Osteocyte (in vitro differentiated cells): ENCODE data around the gene CTNNAL1. TPM values are rescaled to one million over a fixed set of nuclear protein-coding genes. Genes with fewer than 3 reads are reported as not detected.
A peak's percentile ranks its signal among the peaks of the same experiment; 100 is the strongest.

ENCODE experiments used
- DNase-seq: peaks from one replicate; pipeline ENCODE4 v3.0.0; 2021; ENCODE audit warnings: mixed read lengths; ENCODE audit not compliant: unreplicated experiment; ENCODE audit errors: extremely low spot score
- H3K27ac Mint-ChIP-seq: one replicate; pipeline ENCODE4 v1.8.0; 2021; ENCODE audit warnings: mild to moderate bottlenecking, mixed read lengths; ENCODE audit not compliant: unreplicated experiment
- H3K27me3 Mint-ChIP-seq: one replicate; pipeline ENCODE4 v1.8.0; 2021; ENCODE audit warnings: mixed read lengths; ENCODE audit not compliant: unreplicated experiment
- H3K36me3 Mint-ChIP-seq: one replicate; pipeline ENCODE4 v1.8.0; 2021; ENCODE audit warnings: mixed read lengths; ENCODE audit not compliant: unreplicated experiment
- H3K4me1 Mint-ChIP-seq: one replicate; pipeline ENCODE4 v1.8.0; 2021; ENCODE audit warnings: mixed read lengths; ENCODE audit not compliant: unreplicated experiment
- H3K4me3 Mint-ChIP-seq: one replicate; pipeline ENCODE4 v1.8.0; 2021; ENCODE audit warnings: mild to moderate bottlenecking, moderate library complexity, mixed read lengths; ENCODE audit not compliant: unreplicated experiment
- H3K9me3 Mint-ChIP-seq: one replicate; pipeline ENCODE4 v1.8.0; 2021; ENCODE audit warnings: mixed read lengths; ENCODE audit not compliant: unreplicated experiment
- total RNA-seq: library from RNA; stranded (reverse); gene quantifications from 2 replicates; pipeline ENCODE4 v1.2.1, GENCODE V29; 2021
- TF ChIP-seq, protein P1 (sequence below): fragments of 200-600 bp; sonication (generic); IDR thresholded peaks from 2 replicates; pipeline ENCODE4 v1.5.0; 2021; ENCODE audit warnings: antibody characterized with exemption, mild to moderate bottlenecking, moderate library complexity

CTNNAL1 gene
- total RNA-seq, 1 donor from 2014 or later: 55.4 TPM

DNA sequence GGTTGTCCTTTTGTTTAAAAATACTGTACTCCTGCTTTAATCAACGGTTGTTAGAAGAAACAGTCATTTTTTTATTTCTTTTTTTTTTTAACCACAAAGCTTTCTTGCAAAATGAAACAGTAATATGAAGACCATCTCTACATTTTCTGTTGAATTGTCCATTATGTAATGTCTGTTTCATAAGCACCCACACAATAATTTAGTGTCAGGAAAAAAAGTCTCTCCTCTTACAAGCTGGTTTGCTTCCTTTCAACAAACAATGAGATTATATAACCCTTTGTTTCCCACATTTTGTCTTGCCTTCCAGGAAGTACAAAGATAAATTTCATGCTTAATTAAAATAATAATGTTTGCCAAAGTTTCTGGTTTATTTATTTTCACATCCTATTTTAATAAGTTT lies 16.7 kb downstream of the CTNNAL1 start:
- Mint-ChIP-seq H3K4me1 (peaks cover 8% of the 10 kb centered on the region), H3K9me3 (peaks cover 5% of the 10 kb centered on the region), H3K36me3 (peaks cover 42% of the 10 kb centered on the region), H3K27ac (no peak overlapping the region), H3K27me3 (no peaks in the 10 kb centered on the region), H3K4me3 (no peak overlapping the region)
- no peak for DNase-seq
- TF ChIP-seq, protein P1, sequence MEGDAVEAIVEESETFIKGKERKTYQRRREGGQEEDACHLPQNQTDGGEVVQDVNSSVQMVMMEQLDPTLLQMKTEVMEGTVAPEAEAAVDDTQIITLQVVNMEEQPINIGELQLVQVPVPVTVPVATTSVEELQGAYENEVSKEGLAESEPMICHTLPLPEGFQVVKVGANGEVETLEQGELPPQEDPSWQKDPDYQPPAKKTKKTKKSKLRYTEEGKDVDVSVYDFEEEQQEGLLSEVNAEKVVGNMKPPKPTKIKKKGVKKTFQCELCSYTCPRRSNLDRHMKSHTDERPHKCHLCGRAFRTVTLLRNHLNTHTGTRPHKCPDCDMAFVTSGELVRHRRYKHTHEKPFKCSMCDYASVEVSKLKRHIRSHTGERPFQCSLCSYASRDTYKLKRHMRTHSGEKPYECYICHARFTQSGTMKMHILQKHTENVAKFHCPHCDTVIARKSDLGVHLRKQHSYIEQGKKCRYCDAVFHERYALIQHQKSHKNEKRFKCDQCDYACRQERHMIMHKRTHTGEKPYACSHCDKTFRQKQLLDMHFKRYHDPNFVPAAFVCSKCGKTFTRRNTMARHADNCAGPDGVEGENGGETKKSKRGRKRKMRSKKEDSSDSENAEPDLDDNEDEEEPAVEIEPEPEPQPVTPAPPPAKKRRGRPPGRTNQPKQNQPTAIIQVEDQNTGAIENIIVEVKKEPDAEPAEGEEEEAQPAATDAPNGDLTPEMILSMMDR: no peak

DNA sequence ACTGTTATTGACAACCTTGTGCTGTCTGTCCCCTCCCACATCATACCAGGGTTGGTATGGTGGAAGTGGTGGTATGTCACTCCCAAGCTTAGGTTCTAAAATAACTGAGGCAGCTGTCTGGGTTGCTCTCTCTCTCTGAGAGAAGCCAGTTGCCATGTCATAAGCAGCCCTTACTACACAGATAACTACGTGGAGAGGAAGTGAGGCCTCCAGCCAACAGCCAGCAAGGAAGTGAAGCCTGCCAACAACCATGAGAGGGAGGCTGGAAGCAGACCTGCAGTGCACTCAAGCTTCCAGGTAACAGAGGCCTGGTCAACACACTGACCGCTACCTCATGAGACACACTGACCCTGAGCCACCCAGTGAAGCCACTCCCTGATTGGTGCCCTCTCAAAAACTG lies 18.6 kb downstream of the CTNNAL1 start:
- TF ChIP-seq, protein P1: no peak
- H3K27me3 Mint-ChIP-seq: no peaks in the 10 kb centered on the region
- H3K4me3 Mint-ChIP-seq: no peak overlapping the region
- peaks cover 52% of the 10 kb centered on the region for H3K36me3 Mint-ChIP-seq
- H3K4me1 Mint-ChIP-seq: no peaks in the 10 kb centered on the region
- no peaks in the 10 kb centered on the region for H3K9me3 Mint-ChIP-seq
- DNase-seq: no peak
- no peak overlapping the region for H3K27ac Mint-ChIP-seq

DNA sequence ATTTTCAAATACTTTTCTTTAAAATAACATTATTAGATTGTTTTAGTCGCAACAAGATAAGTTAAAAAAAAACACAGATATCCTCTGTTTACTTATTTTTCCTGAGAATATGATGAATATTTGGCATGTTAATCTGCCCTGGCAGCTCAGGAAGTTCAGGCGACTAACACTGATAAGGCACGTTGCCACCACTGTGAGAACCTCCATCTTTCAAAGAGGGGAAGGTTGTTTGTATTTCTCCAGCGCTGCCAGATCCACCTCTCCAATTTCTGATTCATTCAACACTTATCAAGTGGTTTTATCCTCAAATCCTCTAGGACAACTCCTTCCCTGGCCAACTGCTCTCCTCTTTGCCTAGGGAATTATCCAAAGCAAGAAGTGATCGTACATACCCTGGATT lies 21.8 kb downstream of the CTNNAL1 start:
- Mint-ChIP-seq H3K36me3 (peaks cover 50% of the 10 kb centered on the region), H3K27ac (no peak overlapping the region), H3K4me3 (no peak overlapping the region), H3K27me3 (no peaks in the 10 kb centered on the region), H3K9me3 (no peaks in the 10 kb centered on the region), H3K4me1 (no peaks in the 10 kb centered on the region)
- TF ChIP-seq, protein P1: no peak
- no peak for DNase-seq

DNA sequence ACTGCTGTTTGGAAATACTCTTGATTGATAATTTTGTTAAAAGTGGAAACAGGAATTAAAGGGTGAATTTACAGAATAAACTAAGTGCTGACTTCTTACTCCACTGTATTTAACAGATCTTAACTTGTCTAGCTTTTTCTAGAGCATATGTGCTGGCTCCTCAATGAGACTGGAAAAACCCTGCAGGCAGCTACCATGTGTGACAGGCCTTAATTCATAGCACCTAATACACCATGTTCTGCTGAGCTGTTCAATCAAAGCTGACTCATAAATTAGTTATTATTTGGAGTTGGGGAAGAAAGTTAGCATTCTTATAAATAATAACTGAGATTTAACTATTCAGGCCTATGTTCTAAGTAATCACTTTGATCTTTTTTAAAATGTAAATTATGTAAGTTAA lies 29.4 kb downstream of the CTNNAL1 start:
- H3K27me3 Mint-ChIP-seq: no peaks in the 10 kb centered on the region

DNA sequence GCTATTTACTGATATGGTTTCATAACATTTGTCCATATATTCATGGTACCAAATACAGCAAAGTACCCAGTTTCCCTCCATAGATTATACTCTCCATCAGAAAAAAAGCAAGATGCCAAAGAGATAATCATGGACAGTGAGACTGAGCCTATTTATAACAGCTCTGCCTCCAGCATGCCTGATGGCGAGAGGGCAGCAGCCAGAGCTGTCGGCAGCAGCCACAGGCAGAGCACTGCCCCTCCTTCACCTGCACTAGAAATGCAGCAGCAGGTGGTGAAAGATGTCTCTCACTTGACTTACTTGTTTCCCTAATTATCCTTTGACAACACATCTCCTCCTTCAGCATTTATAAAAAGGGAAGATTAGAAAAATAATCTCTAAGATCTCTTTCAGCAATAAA lies 32.4 kb downstream of the CTNNAL1 start:
- TF ChIP-seq, protein P1: no peak
- H3K36me3 Mint-ChIP-seq: peaks cover 47% of the 10 kb centered on the region
- H3K9me3 Mint-ChIP-seq: no peaks in the 10 kb centered on the region

More for the DNA sequence above, 29.4 kb downstream of the CTNNAL1 start:
- peaks cover 39% of the 10 kb centered on the region for H3K36me3 Mint-ChIP-seq
- no peak for DNase-seq
- TF ChIP-seq, protein P1: no peak
- no peaks in the 10 kb centered on the region for H3K4me1 Mint-ChIP-seq
- H3K4me3 Mint-ChIP-seq: no peak overlapping the region
- no peaks in the 10 kb centered on the region for H3K9me3 Mint-ChIP-seq
- H3K27ac Mint-ChIP-seq: no peak overlapping the region

More for the DNA sequence above, 32.4 kb downstream of the CTNNAL1 start:
- DNase-seq: no peak
- Mint-ChIP-seq H3K4me3 (no peak overlapping the region), H3K4me1 (no peaks in the 10 kb centered on the region), H3K27me3 (no peaks in the 10 kb centered on the region), H3K27ac (peak overlapping the region; percentile 35)
